ENCODE results near the gene GRAMD4. TPM values are rescaled to one million over a fixed set of nuclear protein-coding genes. Genes with fewer than 3 reads are reported as not detected.

Gene GRAMD4
- total RNA-seq, 1 donor from 2014 or later, result 77.6 TPM

- intact Hi-C loops (cut with micrococcal nuclease), result no loop called here
- Histone ChIP-seq H3K4me1 (peaks cover 75% of the 10 kb centered on the region), H3K4me3 (no peak overlapping the region), H3K9me3 (replicated peaks) (no peaks in the 10 kb centered on the region), H3K27ac (replicated peaks) (peak overlapping the region; percentile 27), H3K27me3 (ENCODE audit: low read depth) (no peaks in the 10 kb centered on the region), H3K36me3 (peaks cover 34% of the 10 kb centered on the region)
- DNase-seq, result no peak
- no peak for TF ChIP-seq CTCF (IDR thresholded peaks at IDR 0.05; ENCODE audit: borderline replicate concordance)
These were observed 39.6 kb downstream of the GRAMD4 start for GRCh38 chr22:46659791-46660186.

- TF ChIP-seq CTCF (IDR thresholded peaks at IDR 0.05; ENCODE audit: borderline replicate concordance), result no peak
- Histone ChIP-seq H3K4me3 (no peak overlapping the region), H3K4me1 (peaks cover 66% of the 10 kb centered on the region), H3K36me3 (peaks cover 43% of the 10 kb centered on the region), H3K27ac (replicated peaks) (peak overlapping the region; percentile 27), H3K9me3 (replicated peaks) (no peaks in the 10 kb centered on the region), H3K27me3 (ENCODE audit: low read depth) (no peaks in the 10 kb centered on the region)
- intact Hi-C loops (cut with micrococcal nuclease), result no loop called here
- no peak for DNase-seq
These were observed 40.5 kb downstream of the GRAMD4 start for GRCh38 chr22:46660604-46661201.

- H3K4me3 ChIP-seq, result no peak overlapping the region
- H3K4me1 ChIP-seq, result peaks cover 60% of the 10 kb centered on the region
- intact Hi-C loops (cut with micrococcal nuclease), result no loop called here
- H3K27ac ChIP-seq (replicated peaks), result peak overlapping the region; percentile 28
- DNase-seq, result no peak
- peaks cover 50% of the 10 kb centered on the region for H3K36me3 ChIP-seq
- no peaks in the 10 kb centered on the region for H3K27me3 ChIP-seq (ENCODE audit: low read depth)
- no peaks in the 10 kb centered on the region for H3K9me3 ChIP-seq (replicated peaks)
- no peak for TF ChIP-seq CTCF (IDR thresholded peaks at IDR 0.05; ENCODE audit: borderline replicate concordance)
These were observed 41.1 kb downstream of the GRAMD4 start for GRCh38 chr22:46661221-46661851.

GRCh38 chr22:46662226-46662625 lies 42.0 kb downstream of the GRAMD4 start:
- Histone ChIP-seq H3K9me3 (replicated peaks) (no peaks in the 10 kb centered on the region), H3K27ac (replicated peaks) (no peak overlapping the region), H3K27me3 (ENCODE audit: low read depth) (no peaks in the 10 kb centered on the region), H3K36me3 (peaks cover 59% of the 10 kb centered on the region), H3K4me1 (peaks cover 51% of the 10 kb centered on the region), H3K4me3 (no peak overlapping the region)
- TF ChIP-seq CTCF (IDR thresholded peaks at IDR 0.05; ENCODE audit: borderline replicate concordance), result no peak
- intact Hi-C loops (cut with micrococcal nuclease), result no loop called here
- DNase-seq, result no peak

- intact Hi-C loops (cut with micrococcal nuclease), result no loop called here
- H3K27me3 ChIP-seq (ENCODE audit: low read depth), result no peaks in the 10 kb centered on the region
- peaks cover 43% of the 10 kb centered on the region for H3K4me1 ChIP-seq
- no peak for DNase-seq
- no peak overlapping the region for H3K4me3 ChIP-seq
- no peak for TF ChIP-seq CTCF (IDR thresholded peaks at IDR 0.05; ENCODE audit: borderline replicate concordance)
- no peaks in the 10 kb centered on the region for H3K9me3 ChIP-seq (replicated peaks)
- H3K27ac ChIP-seq (replicated peaks), result no peak overlapping the region
- peaks cover 66% of the 10 kb centered on the region for H3K36me3 ChIP-seq
These were observed 42.8 kb downstream of the GRAMD4 start for GRCh38 chr22:46663001-46663400.
